Panc1 (cell line): ENCODE results near the gene CWF19L2.

Source experiments
- CTCF ChIP-seq: fragments of 450-650 bp; IDR thresholded peaks from 2 replicates; pipeline ENCODE4 v1.5.1; 2017; ENCODE audit warnings: mild to moderate bottlenecking
- POLR2AphosphoS5 ChIP-seq: IDR thresholded peaks from 2 replicates; pipeline ENCODE4 v1.6.1; 2012; ENCODE audit warnings: mild to moderate bottlenecking, low read depth, low read length, moderate library complexity
- REST ChIP-seq, 2 experiments: IDR thresholded peaks; 2 replicates each; pipeline ENCODE4 v1.6.1; 2011 to 2012; ENCODE audit warnings: low read depth in 2 of 2, control low read depth in 1 of 2, low read length in 1 of 2, mild to moderate bottlenecking in 1 of 2, moderate library complexity in 1 of 2; ENCODE audit not compliant: insufficient read depth in 1 of 2
- SIN3A ChIP-seq: IDR thresholded peaks from 2 replicates; pipeline ENCODE4 v1.6.1; 2012; ENCODE audit warnings: low read depth, mild to moderate bottlenecking, low read length, moderate library complexity, borderline replicate concordance; ENCODE audit not compliant: insufficient read depth

GRCh38 chr11:107384144-107384852 is 73.3 kb downstream of the CWF19L2 start:
- no peak for TF ChIP-seq CTCF
- no peak for TF ChIP-seq POLR2AphosphoS5
- TF ChIP-seq SIN3A: no peak
- TF ChIP-seq REST (IDR thresholded peaks at IDR 0.05; ENCODE audit: insufficient read depth in 1 of 2, low read depth in 2 of 2, low read length in 1 of 2): no peak
